Neural cell (in vitro differentiated cells): ENCODE results near the gene RNU7-1. TPM values are rescaled to one million over a fixed set of nuclear protein-coding genes. Genes with fewer than 3 reads are reported as not detected.

Source experiments
- H2AFZ ChIP-seq: fragments of 200-600, 300-800 bp; sonication (generic), shearing (Covaris generic); 2 replicates; pipeline ENCODE4 v1.6.0; 2014; ENCODE audit warnings: low read depth, mild to moderate bottlenecking, antibody characterized with exemption, low read length, moderate library complexity
- H3F3A ChIP-seq: fragments of 200-600 bp; shearing (Covaris generic); 2 replicates; pipeline ENCODE4 v1.6.1; 2016; ENCODE audit warnings: mild to moderate bottlenecking, moderate library complexity, mixed read lengths, antibody characterized with exemption, low read length; ENCODE audit not compliant: insufficient read depth, poor library complexity, severe bottlenecking
- H3K27ac ChIP-seq: fragments of 200-600, 300-800 bp; sonication (generic), shearing (Covaris generic); 2 replicates; pipeline ENCODE4 v1.5.1; 2014; ENCODE audit warnings: mild to moderate bottlenecking, low read length, moderate library complexity
- H3K27me3 ChIP-seq: fragments of 300-800, 200-600 bp; sonication (generic), shearing (Covaris generic); 2 replicates; pipeline ENCODE4 v1.6.0; 2014; ENCODE audit warnings: mild to moderate bottlenecking, low read depth, low read length, moderate library complexity; ENCODE audit not compliant: insufficient read depth
- H3K36me3 ChIP-seq: fragments of 300-800, 200-600 bp; sonication (generic), shearing (Covaris generic); 2 replicates; pipeline ENCODE4 v1.5.1; 2014; ENCODE audit warnings: mild to moderate bottlenecking, antibody characterized with exemption, low read length, moderate library complexity; ENCODE audit not compliant: insufficient read depth
- H3K4me2 ChIP-seq: fragments of 300-800, 200-600 bp; sonication (generic), shearing (Covaris generic); 2 replicates; pipeline ENCODE4 v1.6.0; 2014; ENCODE audit warnings: mild to moderate bottlenecking, low read length
- H3K4me3 ChIP-seq: fragments of 300-800, 200-600 bp; sonication (generic), shearing (Covaris generic); 2 replicates; pipeline ENCODE4 v1.5.1; 2014; ENCODE audit warnings: mild to moderate bottlenecking, low read length, moderate library complexity
- H3K79me2 ChIP-seq: fragments of 200-600 bp; shearing (Covaris generic); replicated peaks from 2 replicates; pipeline ENCODE4 v1.6.0; 2014; ENCODE audit warnings: mild to moderate bottlenecking, low read length, moderate library complexity; ENCODE audit not compliant: insufficient read depth
- H3K9ac ChIP-seq: fragments of 300-800, 200-600 bp; sonication (generic), shearing (Covaris generic); 2 replicates; pipeline ENCODE4 v1.6.1; 2016; ENCODE audit warnings: mild to moderate bottlenecking, low read length, mixed read lengths
- H3K9me2 ChIP-seq: fragments of 200-600 bp; shearing (Covaris generic); 2 replicates; pipeline ENCODE4 v1.6.1; 2016; ENCODE audit warnings: mild to moderate bottlenecking, low read length, mixed read lengths; ENCODE audit not compliant: insufficient read depth
- H3K9me3 ChIP-seq: fragments of 200-600, 300-800 bp; sonication (generic), shearing (Covaris generic); 2 replicates; pipeline ENCODE4 v1.6.1; 2016; ENCODE audit warnings: mild to moderate bottlenecking, mixed run types, low read length, moderate library complexity, mixed read lengths
- H4K20me1 ChIP-seq: fragments of 200-600 bp; shearing (Covaris generic); 2 replicates; pipeline ENCODE4 v1.6.1; 2016; ENCODE audit warnings: mild to moderate bottlenecking, mixed run types; ENCODE audit not compliant: insufficient read depth
- EP300 ChIP-seq: fragments of 450-650 bp; conservative IDR thresholded peaks from 2 replicates; pipeline ENCODE4 v1.6.1; 2014; ENCODE audit warnings: antibody characterized with exemption, mild to moderate bottlenecking, moderate library complexity; ENCODE audit not compliant: poor library complexity, severe bottlenecking
- MXI1 ChIP-seq: fragments of 450-650 bp; conservative IDR thresholded peaks from 2 replicates; pipeline ENCODE4 v1.6.1; 2014; ENCODE audit warnings: antibody characterized with exemption, mild to moderate bottlenecking; ENCODE audit not compliant: poor library complexity, severe bottlenecking
- POLR2AphosphoS5 ChIP-seq: IDR thresholded peaks from 2 replicates; pipeline ENCODE4 v1.6.1; 2012
- RAD21 ChIP-seq: fragments of 450-650 bp; conservative IDR thresholded peaks from 2 replicates; pipeline ENCODE4 v1.6.1; 2014; ENCODE audit warnings: antibody characterized with exemption, mild to moderate bottlenecking, moderate library complexity
- SMC3 ChIP-seq: fragments of 450-650 bp; conservative IDR thresholded peaks from 2 replicates; pipeline ENCODE4 v1.6.1; 2014; ENCODE audit warnings: antibody characterized with exemption, mild to moderate bottlenecking, moderate library complexity; ENCODE audit not compliant: poor library complexity
- polyA plus RNA-seq: library from polyadenylated mRNA; depleted of rRNA; stranded (reverse); fragments of >200 nt; gene quantifications from 2 replicates; pipeline ENCODE4 v1.2.3, GENCODE V29; 2014
- TF ChIP-seq, protein P1 (sequence below): IDR thresholded peaks from 2 replicates; pipeline ENCODE4 v1.6.1; 2012; ENCODE audit warnings: borderline replicate concordance
- TF ChIP-seq, protein P2 (sequence below): fragments of 450-650 bp; IDR thresholded peaks from 2 replicates; pipeline ENCODE4 v1.5.1; 2014; ENCODE audit warnings: antibody characterized with exemption, mild to moderate bottlenecking, moderate library complexity; ENCODE audit not compliant: poor library complexity, severe bottlenecking

Gene RNU7-1
- polyA plus RNA-seq, 1 donor from 2014 or later, result not detected

DNA sequence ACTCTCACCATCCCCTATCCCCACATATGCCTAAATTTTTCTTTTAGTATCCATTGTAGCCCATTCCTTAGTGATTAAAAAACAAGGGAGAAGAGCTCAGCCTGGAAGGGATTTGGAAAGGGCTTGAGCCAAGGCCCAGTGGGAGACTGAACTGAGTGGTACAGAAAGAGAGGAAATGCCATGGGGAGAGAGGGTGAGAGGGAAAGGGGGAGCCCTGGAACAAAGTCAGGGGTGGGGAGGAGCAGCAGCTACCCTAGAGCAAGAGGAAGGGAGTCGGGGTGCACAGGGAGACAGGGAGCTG is 18.4 kb upstream of the RNU7-1 start:
- Histone ChIP-seq H3K27me3 (no peaks in the 10 kb centered on the region), H3F3A (peaks cover 8% of the 10 kb centered on the region), H3K79me2 (peaks cover 19% of the 10 kb centered on the region), H3K4me2 (peak overlapping the region; percentile 63), H3K4me3 (peak overlapping the region; percentile 70), H2AFZ (no peak overlapping the region), H3K36me3 (no peaks in the 10 kb centered on the region), H3K9me3 (no peaks in the 10 kb centered on the region), H3K9ac (peak overlapping the region; percentile 98), H4K20me1 (no peaks in the 10 kb centered on the region), H3K9me2 (no peaks in the 10 kb centered on the region), H3K27ac (peak overlapping the region; percentile 94)
- TF ChIP-seq EP300, result no peak
- TF ChIP-seq, protein P1, sequence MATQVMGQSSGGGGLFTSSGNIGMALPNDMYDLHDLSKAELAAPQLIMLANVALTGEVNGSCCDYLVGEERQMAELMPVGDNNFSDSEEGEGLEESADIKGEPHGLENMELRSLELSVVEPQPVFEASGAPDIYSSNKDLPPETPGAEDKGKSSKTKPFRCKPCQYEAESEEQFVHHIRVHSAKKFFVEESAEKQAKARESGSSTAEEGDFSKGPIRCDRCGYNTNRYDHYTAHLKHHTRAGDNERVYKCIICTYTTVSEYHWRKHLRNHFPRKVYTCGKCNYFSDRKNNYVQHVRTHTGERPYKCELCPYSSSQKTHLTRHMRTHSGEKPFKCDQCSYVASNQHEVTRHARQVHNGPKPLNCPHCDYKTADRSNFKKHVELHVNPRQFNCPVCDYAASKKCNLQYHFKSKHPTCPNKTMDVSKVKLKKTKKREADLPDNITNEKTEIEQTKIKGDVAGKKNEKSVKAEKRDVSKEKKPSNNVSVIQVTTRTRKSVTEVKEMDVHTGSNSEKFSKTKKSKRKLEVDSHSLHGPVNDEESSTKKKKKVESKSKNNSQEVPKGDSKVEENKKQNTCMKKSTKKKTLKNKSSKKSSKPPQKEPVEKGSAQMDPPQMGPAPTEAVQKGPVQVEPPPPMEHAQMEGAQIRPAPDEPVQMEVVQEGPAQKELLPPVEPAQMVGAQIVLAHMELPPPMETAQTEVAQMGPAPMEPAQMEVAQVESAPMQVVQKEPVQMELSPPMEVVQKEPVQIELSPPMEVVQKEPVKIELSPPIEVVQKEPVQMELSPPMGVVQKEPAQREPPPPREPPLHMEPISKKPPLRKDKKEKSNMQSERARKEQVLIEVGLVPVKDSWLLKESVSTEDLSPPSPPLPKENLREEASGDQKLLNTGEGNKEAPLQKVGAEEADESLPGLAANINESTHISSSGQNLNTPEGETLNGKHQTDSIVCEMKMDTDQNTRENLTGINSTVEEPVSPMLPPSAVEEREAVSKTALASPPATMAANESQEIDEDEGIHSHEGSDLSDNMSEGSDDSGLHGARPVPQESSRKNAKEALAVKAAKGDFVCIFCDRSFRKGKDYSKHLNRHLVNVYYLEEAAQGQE, result peak; percentile 23

DNA sequence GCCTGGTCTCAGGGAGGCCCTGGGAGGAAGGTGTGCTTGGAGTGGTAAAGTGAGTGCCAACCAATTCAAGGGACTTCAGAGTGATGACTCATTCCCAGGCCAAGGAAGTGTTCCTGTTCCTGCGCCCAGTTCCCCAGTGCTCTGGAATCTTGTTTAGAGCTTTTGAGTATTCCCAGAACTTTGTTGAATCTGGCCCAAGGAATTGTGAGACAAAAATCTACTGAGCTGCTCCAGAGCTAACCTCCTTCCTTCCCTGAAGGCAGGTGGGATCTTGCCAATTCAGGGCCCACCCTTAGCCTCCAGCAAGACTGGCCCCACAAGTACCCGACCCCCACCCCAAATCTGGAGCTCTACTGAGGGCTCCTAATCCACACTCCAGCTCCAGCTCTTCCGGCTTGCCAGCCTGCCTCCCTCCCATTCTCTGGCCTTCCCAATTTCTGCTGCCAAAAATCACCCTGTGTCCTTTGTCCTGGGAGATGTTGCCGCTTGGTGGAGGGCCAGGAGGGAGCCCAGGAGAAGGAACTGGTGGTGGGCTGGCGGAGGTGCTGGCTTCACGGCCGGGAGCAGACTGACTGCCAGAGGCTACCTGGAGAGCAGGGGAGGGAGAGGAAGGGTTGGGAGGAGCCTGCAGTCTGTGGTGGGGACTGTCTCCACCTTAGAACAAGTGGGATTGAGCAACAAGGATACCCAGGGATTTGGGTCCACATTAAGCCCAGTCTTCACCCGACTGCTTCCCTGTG is 17.9 kb upstream of the RNU7-1 start:
- Histone ChIP-seq H3K79me2 (peaks cover 24% of the 10 kb centered on the region), H4K20me1 (no peaks in the 10 kb centered on the region), H2AFZ (no peak overlapping the region), H3K9me3 (no peaks in the 10 kb centered on the region), H3K9me2 (no peaks in the 10 kb centered on the region), H3K4me2 (peak overlapping the region; percentile 63), H3K36me3 (no peaks in the 10 kb centered on the region), H3K27me3 (no peaks in the 10 kb centered on the region), H3K4me3 (peak overlapping the region; percentile 70), H3K9ac (peak overlapping the region; percentile 98), H3K27ac (peak overlapping the region; percentile 94), H3F3A (peaks cover 8% of the 10 kb centered on the region)
- TF ChIP-seq, protein P1, result peak; percentile 36
- TF ChIP-seq EP300, result no peak

DNA sequence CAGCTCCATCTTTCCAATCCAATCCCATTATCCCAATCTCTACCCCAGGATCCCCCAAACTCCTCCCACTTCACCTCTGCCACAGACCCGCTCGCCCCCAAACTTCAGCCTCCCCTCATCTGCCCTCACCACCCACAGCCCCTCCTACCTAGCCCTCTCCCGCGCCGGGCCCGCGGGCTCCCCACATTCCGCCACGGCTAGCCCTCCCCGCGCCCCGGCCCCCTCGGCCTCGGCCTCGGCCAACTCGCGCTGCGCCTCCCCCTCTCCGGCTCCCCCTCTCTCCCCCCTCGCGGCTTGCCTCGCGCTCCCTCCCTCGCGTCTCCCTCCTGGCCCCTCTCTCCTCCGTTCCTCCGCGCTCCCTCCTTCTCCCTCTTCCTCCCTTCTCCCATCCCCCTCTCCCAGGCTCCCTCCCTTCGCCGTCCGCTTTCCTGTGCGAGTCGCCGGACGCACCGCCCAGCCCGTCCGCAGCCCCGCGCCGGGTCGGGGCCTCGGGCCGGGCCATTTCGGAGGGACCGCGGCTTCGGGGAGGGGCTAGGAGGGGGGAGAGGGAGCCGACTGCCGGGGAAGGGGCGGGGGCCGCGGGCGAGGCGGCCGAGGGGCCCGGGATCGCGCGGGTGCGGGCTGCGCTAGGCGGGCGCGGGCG is 16.1 kb upstream of the RNU7-1 start, which contains the start of gene ATN1:
ATN1 (plus strand) TSS at position 581 of the 643 bp plus-strand sequence. CDS start 6,043 bp downstream, outside the sequence.
- peaks cover 8% of the 10 kb centered on the region for H3F3A ChIP-seq
- TF ChIP-seq SMC3 (no peak), MXI1 (peak; percentile 28), RAD21 (no peak), POLR2AphosphoS5 (peak; percentile 80), EP300 (no peak)
- TF ChIP-seq, protein P1, result peak; percentile 69
- TF ChIP-seq, protein P2, sequence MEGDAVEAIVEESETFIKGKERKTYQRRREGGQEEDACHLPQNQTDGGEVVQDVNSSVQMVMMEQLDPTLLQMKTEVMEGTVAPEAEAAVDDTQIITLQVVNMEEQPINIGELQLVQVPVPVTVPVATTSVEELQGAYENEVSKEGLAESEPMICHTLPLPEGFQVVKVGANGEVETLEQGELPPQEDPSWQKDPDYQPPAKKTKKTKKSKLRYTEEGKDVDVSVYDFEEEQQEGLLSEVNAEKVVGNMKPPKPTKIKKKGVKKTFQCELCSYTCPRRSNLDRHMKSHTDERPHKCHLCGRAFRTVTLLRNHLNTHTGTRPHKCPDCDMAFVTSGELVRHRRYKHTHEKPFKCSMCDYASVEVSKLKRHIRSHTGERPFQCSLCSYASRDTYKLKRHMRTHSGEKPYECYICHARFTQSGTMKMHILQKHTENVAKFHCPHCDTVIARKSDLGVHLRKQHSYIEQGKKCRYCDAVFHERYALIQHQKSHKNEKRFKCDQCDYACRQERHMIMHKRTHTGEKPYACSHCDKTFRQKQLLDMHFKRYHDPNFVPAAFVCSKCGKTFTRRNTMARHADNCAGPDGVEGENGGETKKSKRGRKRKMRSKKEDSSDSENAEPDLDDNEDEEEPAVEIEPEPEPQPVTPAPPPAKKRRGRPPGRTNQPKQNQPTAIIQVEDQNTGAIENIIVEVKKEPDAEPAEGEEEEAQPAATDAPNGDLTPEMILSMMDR, result no peak

More for the DNA sequence above, 16.1 kb upstream of the RNU7-1 start, which contains the start of gene ATN1:
- Histone ChIP-seq H3K9me3 (no peaks in the 10 kb centered on the region), H2AFZ (peak within 1 kb of the TSS; percentile 66), H3K9ac (peak within 1 kb of the TSS; percentile 98), H4K20me1 (no peaks in the 10 kb centered on the region), H3K4me2 (peak within 1 kb of the TSS; percentile 97), H3K36me3 (no peaks in the 10 kb centered on the region), H3K79me2 (peaks cover 36% of the 10 kb centered on the region), H3K27me3 (no peaks in the 10 kb centered on the region), H3K9me2 (no peaks in the 10 kb centered on the region), H3K4me3 (peak within 1 kb of the TSS; percentile 77), H3K27ac (peak within 1 kb of the TSS; percentile 94)
